GM18907 (cell line): Measurements from ENCODE around the gene IFRD1.
"Not testable (repeated sequence)": the region's sequence is repeated elsewhere in the genome, so short reads cannot be mapped to it uniquely, and the experiment has no call there.

Experiments
- ATAC-seq: cut with Tn5 transposase; IDR thresholded peaks from one replicate; pipeline ENCODE4 v1.9.1; 2021; ENCODE audit warnings: mild to moderate bottlenecking, moderate library complexity; ENCODE audit not compliant: unreplicated experiment

The IFRD1 gene

GRCh38 chr7:112512451-112513210, 62.4 kb downstream of the IFRD1 start:
- no peak for ATAC-seq

- ATAC-seq = no peak
These were observed 65.7 kb downstream of the IFRD1 start for GRCh38 chr7:112515989-112516388.

- ATAC-seq = not testable (repeated sequence)
These were observed 66.2 kb downstream of the IFRD1 start for GRCh38 chr7:112516418-112516817.

GRCh38 chr7:112517487-112517886, 67.2 kb downstream of the IFRD1 start:
- ATAC-seq = no peak

GRCh38 chr7:112520787-112521186, 70.5 kb downstream of the IFRD1 start:
- ATAC-seq = no peak

GRCh38 chr7:112521942-112522341, 71.7 kb downstream of the IFRD1 start:
- ATAC-seq = no peak

GRCh38 chr7:112523871-112524270, 73.6 kb downstream of the IFRD1 start:
- ATAC-seq = no peak
